SK-N-SH (cell line): ENCODE measurements around the gene KRTAP10-8. TPM values are rescaled to one million over a fixed set of nuclear protein-coding genes. Genes with fewer than 3 reads are reported as not detected.
"Not testable (repeated sequence)": the region's sequence is repeated elsewhere in the genome, so short reads cannot be mapped to it uniquely, and the experiment has no call there.

ENCODE experiments used
- CTCF ChIA-PET: fragments of 300-600, 350-600 bp; formaldehyde crosslinking; extraction: SDS; loops from one replicate; lab custom pipeline; 2021; lab: Yijun Ruan, JAX
- POLR2A ChIA-PET: fragments of 350-600 bp; sonication (Branson Sonifier 250); formaldehyde crosslinking; extraction: SDS; loops from one replicate; lab custom pipeline; 2020; ENCODE audit warnings: antibody characterized with exemption, inconsistent platforms; lab: Yijun Ruan, JAX
- DNase-seq: peaks from one replicate; pipeline ENCODE4 v3.0.0; 2012
- H2AFZ ChIP-seq: fragments of 200-600 bp; sonication (generic); 2 replicates; pipeline ENCODE4 v1.8.1; 2016; ENCODE audit warnings: antibody characterized with exemption, mild to moderate bottlenecking, low read depth
- H3F3A ChIP-seq: fragments of 200-600 bp; sonication (generic); replicated peaks from 2 replicates; pipeline ENCODE3; 2016; ENCODE audit warnings: antibody characterized with exemption, mild to moderate bottlenecking; ENCODE audit not compliant: insufficient read depth
- H3K27ac ChIP-seq, 2 experiments: fragments of 200-500 bp in 1 of 2; fragments of 200-600 bp in 1 of 2; sonication (Bioruptor generic) in 1 of 2; sonication (generic), shearing (Covaris generic) in 1 of 2; 2 replicates each; pipeline versions ENCODE4 v1.5.1 to v1.6.1; 2014 to 2016; ENCODE audit warnings: low read depth in 2 of 2, inconsistent platforms in 1 of 2, low read length in 1 of 2, mild to moderate bottlenecking in 1 of 2, mixed read lengths in 1 of 2
- H3K27me3 ChIP-seq: fragments of 200-600 bp; sonication (generic), shearing (Covaris generic); 2 replicates; pipeline ENCODE4 v1.6.1; 2016; ENCODE audit warnings: mixed run types; ENCODE audit not compliant: insufficient read depth
- H3K36me3 ChIP-seq, 2 experiments: fragments of 200-500 bp in 1 of 2; fragments of 200-600 bp in 1 of 2; sonication (Bioruptor generic) in 1 of 2; sonication (generic) in 1 of 2; replicated peaks in 1 of 2; 2 replicates each; pipeline versions ENCODE3 to v1.5.1; 2014 to 2016; ENCODE audit warnings: low read length in 1 of 2, mild to moderate bottlenecking in 1 of 2; ENCODE audit not compliant: insufficient read depth in 2 of 2, control insufficient read depth in 1 of 2
- H3K4me1 ChIP-seq, 2 experiments: fragments of 200-500 bp in 1 of 2; fragments of 200-600 bp in 1 of 2; sonication (Bioruptor generic) in 1 of 2; sonication (generic), shearing (Covaris generic) in 1 of 2; 2 replicates each; pipeline versions ENCODE4 v1.5.1 to v1.6.1; 2014 to 2016; ENCODE audit warnings: low read depth in 1 of 2, low read length in 1 of 2, mixed run types in 1 of 2; ENCODE audit not compliant: insufficient read depth in 2 of 2, control insufficient read depth in 1 of 2
- H3K4me2 ChIP-seq: fragments of 200-600 bp; sonication (generic), shearing (Covaris generic); 2 replicates; pipeline ENCODE4 v1.6.1; 2017; ENCODE audit warnings: mixed run types
- H3K4me3 ChIP-seq, 2 experiments: fragments of 200-500 bp in 1 of 2; fragments of 200-600 bp in 1 of 2; sonication (Bioruptor generic) in 1 of 2; sonication (generic), shearing (Covaris generic) in 1 of 2; 2 replicates each; pipeline versions ENCODE4 v1.5.1 to v1.8.1; 2014 to 2016; ENCODE audit warnings: low read depth in 2 of 2, inconsistent platforms in 1 of 2, low read length in 1 of 2, mild to moderate bottlenecking in 1 of 2, mixed read lengths in 1 of 2, moderate library complexity in 1 of 2
- H3K79me2 ChIP-seq: fragments of 200-600 bp; sonication (generic); 2 replicates; pipeline ENCODE4 v1.8.1; 2017; ENCODE audit warnings: mild to moderate bottlenecking; ENCODE audit not compliant: insufficient read depth
- H3K9ac ChIP-seq: fragments of 200-600 bp; sonication (generic); 2 replicates; pipeline ENCODE4 v1.6.1; 2017; ENCODE audit warnings: mixed run types
- H3K9me2 ChIP-seq: fragments of 200-600 bp; sonication (generic); 2 replicates; pipeline ENCODE4 v1.6.1; 2017; ENCODE audit warnings: mixed run types
- H3K9me3 ChIP-seq: fragments of 200-600 bp; sonication (generic); 2 replicates; pipeline ENCODE4 v1.6.1; 2017; ENCODE audit warnings: mixed run types, mild to moderate bottlenecking, moderate library complexity
- H4K20me1 ChIP-seq: fragments of 200-600 bp; sonication (generic); 2 replicates; pipeline ENCODE4 v1.6.1; 2017; ENCODE audit warnings: mild to moderate bottlenecking, mixed run types; ENCODE audit not compliant: insufficient read depth
- CHD2 ChIP-seq: fragments of 150-350 bp; IDR thresholded peaks from 2 replicates; pipeline ENCODE4 v1.6.1; 2018; ENCODE audit warnings: low read length; ENCODE audit not compliant: partially characterized antibody
- ELF1 ChIP-seq: IDR thresholded peaks from 2 replicates; pipeline ENCODE4 v1.4.0; 2012
- FOXJ3 ChIP-seq: sonication (generic); formaldehyde crosslinking; IDR thresholded peaks from 2 replicates; pipeline ENCODE4 v1.5.1; 2020; ENCODE audit warnings: mild to moderate bottlenecking, missing genetic modification reagents
- FOXM1 ChIP-seq: IDR thresholded peaks from 2 replicates; pipeline ENCODE4 v1.4.0; 2012; ENCODE audit warnings: low read depth, mild to moderate bottlenecking
- GABPA ChIP-seq: IDR thresholded peaks from 2 replicates; pipeline ENCODE4 v1.4.0; 2012; ENCODE audit warnings: low read depth, mild to moderate bottlenecking
- RAD21 ChIP-seq: IDR thresholded peaks from 2 replicates; pipeline ENCODE4 v1.6.1; 2012; ENCODE audit warnings: mild to moderate bottlenecking, low read length
- SMC3 ChIP-seq: IDR thresholded peaks from 2 replicates; pipeline ENCODE4 v1.6.1; 2012; ENCODE audit warnings: low read depth, low read length, improper control_type of control experiment
- TAF1 ChIP-seq: IDR thresholded peaks from 2 replicates; pipeline ENCODE4 v1.6.1; 2012; ENCODE audit warnings: low read depth, mild to moderate bottlenecking, low read length, moderate library complexity, borderline replicate concordance
- WGBS: methylation state at CpG from one replicate; pipeline ENCODE4 v1.1.6; 2017; ENCODE audit warnings: low lambda C conversion rate; 5-methylcytosine and 5-hydroxymethylcytosine counted together
- polyA plus RNA-seq, 3 experiments: library from polyadenylated mRNA; depleted of rRNA; stranded (reverse); fragments of >200 nt; gene quantifications; 2 replicates each; pipeline ENCODE4 v1.2.3, GENCODE V29; 2012
- TF ChIP-seq, protein P1 (sequence below): fragments of 150-350 bp; IDR thresholded peaks from 2 replicates; pipeline ENCODE4 v1.6.1; 2017; ENCODE audit warnings: antibody characterized with exemption, low read length, low read depth, borderline replicate concordance
- TF ChIP-seq, protein P2 (sequence below): IDR thresholded peaks from 2 replicates; pipeline ENCODE4 v1.4.0; 2012; ENCODE audit warnings: low read depth, borderline replicate concordance
- TF ChIP-seq, protein P3 (sequence below): IDR thresholded peaks from 2 replicates; pipeline ENCODE4; 2012

KRTAP10-8 gene
- polyA plus RNA-seq, 1 of the 3 experiments (the other 2 are of a cell fraction): not detected

DNA sequence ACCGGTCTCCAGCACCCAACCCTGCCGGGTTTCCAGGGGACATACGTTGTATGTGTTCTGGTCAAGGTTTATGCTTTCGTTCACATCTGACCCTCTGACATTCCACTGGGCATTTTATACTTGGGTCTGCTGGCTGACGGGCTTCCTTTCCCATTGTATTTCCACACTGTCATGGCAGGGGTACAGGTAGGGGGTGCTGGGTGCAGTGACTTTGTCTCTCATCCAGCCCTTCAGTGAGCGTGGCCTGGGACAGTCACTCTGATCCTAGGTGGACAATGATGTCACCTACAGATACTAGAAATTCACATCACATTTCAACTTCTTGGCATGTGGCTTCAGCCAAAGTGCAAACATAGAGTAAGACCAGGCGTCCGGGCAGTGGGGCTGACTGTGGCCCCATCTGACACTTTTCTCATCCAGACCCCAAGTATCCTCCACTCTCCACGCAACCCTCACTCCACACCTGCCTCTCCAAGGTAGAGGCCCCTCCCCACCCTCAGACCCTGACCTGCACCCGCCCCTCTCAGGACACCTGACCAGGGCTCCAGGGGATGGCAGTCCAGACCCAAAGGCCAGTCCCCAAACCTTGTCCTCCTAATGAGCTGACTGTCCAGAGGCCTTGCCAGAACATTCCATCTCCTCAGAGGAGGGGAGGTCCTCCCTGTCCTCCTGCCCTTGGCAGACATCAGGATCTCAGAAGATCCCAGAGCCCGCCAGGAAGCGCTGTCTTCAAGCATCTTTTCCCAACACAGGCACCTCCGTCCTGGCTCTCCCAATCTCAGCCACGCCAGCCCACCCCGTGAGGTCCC, 24.5 kb downstream of the KRTAP10-8 start:
- Histone ChIP-seq H3K27ac (no peak overlapping the region), H3K9me2 (no peaks in the 10 kb centered on the region), H3K27me3 (peaks cover 7% of the 10 kb centered on the region; the same call in 1 of the 2 replicates), H3K4me2 (no peak overlapping the region), H3K4me3 (no peak overlapping the region), H3K36me3 (no peaks in the 10 kb centered on the region), H2AFZ (no peak overlapping the region), H3K9ac (no peak overlapping the region)
- no peak for DNase-seq
- TF ChIP-seq, protein P1, sequence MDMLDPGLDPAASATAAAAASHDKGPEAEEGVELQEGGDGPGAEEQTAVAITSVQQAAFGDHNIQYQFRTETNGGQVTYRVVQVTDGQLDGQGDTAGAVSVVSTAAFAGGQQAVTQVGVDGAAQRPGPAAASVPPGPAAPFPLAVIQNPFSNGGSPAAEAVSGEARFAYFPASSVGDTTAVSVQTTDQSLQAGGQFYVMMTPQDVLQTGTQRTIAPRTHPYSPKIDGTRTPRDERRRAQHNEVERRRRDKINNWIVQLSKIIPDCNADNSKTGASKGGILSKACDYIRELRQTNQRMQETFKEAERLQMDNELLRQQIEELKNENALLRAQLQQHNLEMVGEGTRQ: no peak
- TF ChIP-seq, protein P2, sequence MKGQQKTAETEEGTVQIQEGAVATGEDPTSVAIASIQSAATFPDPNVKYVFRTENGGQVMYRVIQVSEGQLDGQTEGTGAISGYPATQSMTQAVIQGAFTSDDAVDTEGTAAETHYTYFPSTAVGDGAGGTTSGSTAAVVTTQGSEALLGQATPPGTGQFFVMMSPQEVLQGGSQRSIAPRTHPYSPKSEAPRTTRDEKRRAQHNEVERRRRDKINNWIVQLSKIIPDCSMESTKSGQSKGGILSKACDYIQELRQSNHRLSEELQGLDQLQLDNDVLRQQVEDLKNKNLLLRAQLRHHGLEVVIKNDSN: no peak
- no peak for TF ChIP-seq FOXM1
- TF ChIP-seq, all 33 proteins: peak for 0
- Histone ChIP-seq H4K20me1 (no peaks in the 10 kb centered on the region), H3K4me1 (no peaks in the 10 kb centered on the region; a peak in 1 of 4 replicates), H3K79me2 (no peaks in the 10 kb centered on the region), H3K9me3 (0 out of 2 replicates have a peak, but pooled peaks cover 6% of the 10 kb centered on the region), H3F3A (no peaks in the 10 kb centered on the region)
- ChIA-PET CTCF (no interaction called here), POLR2A (no interaction called here)
- WGBS: 12% methylated on average over 15 of the region's 15 CpGs

DNA sequence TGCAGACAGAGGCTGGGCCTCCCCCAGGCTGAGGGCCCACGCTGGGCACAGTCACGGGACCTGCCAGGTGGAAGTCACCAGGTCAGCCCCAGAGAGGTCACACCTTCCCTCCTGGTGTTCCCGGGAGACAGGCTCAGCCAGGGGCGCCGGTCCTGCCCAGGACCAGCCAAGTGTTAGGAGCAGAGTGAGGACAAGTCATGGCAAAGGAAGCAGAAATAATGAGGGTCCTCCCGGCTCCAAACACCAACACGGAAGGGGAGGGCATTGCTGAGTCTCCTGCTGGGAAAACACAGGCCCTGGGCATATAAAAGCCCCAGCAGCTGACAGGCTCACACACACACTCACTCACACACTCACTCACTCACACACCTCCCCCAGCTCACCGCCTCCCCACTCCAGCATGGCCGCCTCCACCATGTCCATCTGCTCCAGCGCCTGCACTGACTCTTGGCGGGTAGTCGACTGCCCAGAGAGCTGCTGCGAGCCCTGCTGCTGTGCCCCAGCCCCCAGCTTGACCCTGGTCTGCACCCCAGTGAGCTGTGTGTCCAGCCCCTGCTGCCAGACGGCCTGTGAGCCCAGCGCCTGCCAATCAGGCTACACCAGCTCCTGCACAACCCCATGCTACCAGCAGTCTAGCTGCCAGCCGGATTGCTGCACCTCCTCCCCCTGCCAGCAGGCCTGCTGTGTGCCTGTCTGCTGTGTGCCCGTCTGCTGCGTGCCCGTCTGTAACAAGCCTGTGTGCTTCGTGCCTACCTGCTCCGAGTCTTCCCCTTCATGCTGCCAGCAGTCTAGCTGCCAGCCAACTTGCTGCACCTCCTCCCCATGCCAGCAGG, 25.4 kb downstream of the KRTAP10-8 start, which contains the start of gene KRTAP10-10:
Gene KRTAP10-10, plus strand, starts transcription at position 339 of the 833 bp plus-strand sequence. Its CDS starts 62 bp downstream, at position 401.
- no peak within 1 kb of the TSS for H3K4me3 ChIP-seq
- no peaks in the 10 kb centered on the region for H3K36me3 ChIP-seq
- H3K9me2 ChIP-seq: no peaks in the 10 kb centered on the region
- H3F3A ChIP-seq: no peaks in the 10 kb centered on the region
- no peak within 1 kb of the TSS for H3K4me2 ChIP-seq
- H3K9me3 ChIP-seq: 0 out of 2 replicates have a peak, but pooled peaks cover 6% of the 10 kb centered on the region
- H3K27me3 ChIP-seq: peaks cover 8% of the 10 kb centered on the region; the same call in 1 of the 2 replicates
- no peaks in the 10 kb centered on the region for H3K79me2 ChIP-seq
- no peak within 1 kb of the TSS for H2AFZ ChIP-seq
- no peak within 1 kb of the TSS for H3K9ac ChIP-seq
- DNase-seq: no peak
- TF ChIP-seq ELF1: no peak
- TF ChIP-seq SMC3: no peak
- TF ChIP-seq GABPA: no peak
- no peak for TF ChIP-seq FOXM1
- TF ChIP-seq RAD21: no peak
- TF ChIP-seq, protein P3, sequence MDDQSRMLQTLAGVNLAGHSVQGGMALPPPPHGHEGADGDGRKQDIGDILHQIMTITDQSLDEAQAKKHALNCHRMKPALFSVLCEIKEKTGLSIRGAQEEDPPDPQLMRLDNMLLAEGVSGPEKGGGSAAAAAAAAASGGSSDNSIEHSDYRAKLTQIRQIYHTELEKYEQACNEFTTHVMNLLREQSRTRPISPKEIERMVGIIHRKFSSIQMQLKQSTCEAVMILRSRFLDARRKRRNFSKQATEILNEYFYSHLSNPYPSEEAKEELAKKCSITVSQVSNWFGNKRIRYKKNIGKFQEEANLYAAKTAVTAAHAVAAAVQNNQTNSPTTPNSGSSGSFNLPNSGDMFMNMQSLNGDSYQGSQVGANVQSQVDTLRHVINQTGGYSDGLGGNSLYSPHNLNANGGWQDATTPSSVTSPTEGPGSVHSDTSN: no peak
- no peak for TF ChIP-seq FOXJ3 (CRISPR knock-in tag)
- TF ChIP-seq TAF1: no peak
- TF ChIP-seq CHD2: no peak
- WGBS: 10% methylated on average over 17 of the region's 21 CpGs
- no peaks in the 10 kb centered on the region; a peak in 1 of 4 replicates for H3K4me1 ChIP-seq
- H3K27ac ChIP-seq: no peak within 1 kb of the TSS
- CTCF ChIA-PET: interaction anchor here (1.1 kb wide), 1 partner anchor 12 kb away, joined by 4 read pairs; no protein-coding TSS in a partner anchor
- POLR2A ChIA-PET: no interaction called here
- H4K20me1 ChIP-seq: no peaks in the 10 kb centered on the region

DNA sequence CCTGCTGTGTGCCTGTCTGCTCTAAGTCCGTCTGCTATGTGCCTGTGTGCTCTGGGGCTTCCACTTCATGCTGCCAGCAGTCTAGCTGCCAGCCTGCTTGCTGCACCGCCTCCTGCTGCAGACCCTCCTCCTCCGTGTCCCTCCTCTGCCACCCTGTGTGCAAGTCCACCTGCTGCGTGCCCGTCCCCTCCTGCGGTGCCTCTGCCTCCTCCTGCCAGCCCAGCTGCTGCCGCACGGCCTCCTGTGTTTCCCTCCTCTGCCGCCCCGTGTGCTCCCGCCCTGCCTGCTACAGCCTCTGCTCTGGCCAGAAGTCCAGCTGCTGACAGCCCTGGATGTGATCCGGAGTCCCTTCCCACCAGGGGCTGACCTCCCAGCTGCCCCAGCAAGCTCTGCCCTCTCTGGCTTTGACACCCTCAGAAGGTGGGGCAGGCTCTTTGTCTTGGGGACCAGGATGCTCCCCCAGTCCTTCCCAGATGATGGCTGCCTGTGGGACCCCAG, 26.0 kb downstream of the KRTAP10-8 start:
- H3K9ac ChIP-seq, H3K4me3 ChIP-seq, H3K4me2 ChIP-seq, H3K27me3 ChIP-seq, POLR2A ChIA-PET, H2AFZ ChIP-seq, H3K36me3 ChIP-seq, H3K79me2 ChIP-seq, H3K27ac ChIP-seq, H3K4me1 ChIP-seq, H3F3A ChIP-seq, H4K20me1 ChIP-seq, H3K9me2 ChIP-seq, DNase-seq, H3K9me3 ChIP-seq: not testable (repeated sequence)
- CTCF ChIA-PET: interaction anchor here (1.1 kb wide), 1 partner anchor 12 kb away, joined by 4 read pairs; no protein-coding TSS in a partner anchor
- 11% methylated on average over 1 of the region's 12 CpGs for WGBS
